Loucy (cell line): ENCODE data around the gene ITGA11.

Experiments used
- EZH2phosphoT487 ChIP-seq: fragments of 200-600 bp; IDR thresholded peaks from 2 replicates; pipeline ENCODE4 v1.6.1; 2018; ENCODE audit warnings: antibody characterized with exemption, mild to moderate bottlenecking, moderate library complexity, borderline replicate concordance
- TF ChIP-seq, protein P1 (sequence below): fragments of 200-600 bp; sonication (generic); conservative IDR thresholded peaks from 2 replicates; pipeline ENCODE4 v1.5.1; 2014; ENCODE audit warnings: mild to moderate bottlenecking, antibody characterized with exemption, low read length

DNA sequence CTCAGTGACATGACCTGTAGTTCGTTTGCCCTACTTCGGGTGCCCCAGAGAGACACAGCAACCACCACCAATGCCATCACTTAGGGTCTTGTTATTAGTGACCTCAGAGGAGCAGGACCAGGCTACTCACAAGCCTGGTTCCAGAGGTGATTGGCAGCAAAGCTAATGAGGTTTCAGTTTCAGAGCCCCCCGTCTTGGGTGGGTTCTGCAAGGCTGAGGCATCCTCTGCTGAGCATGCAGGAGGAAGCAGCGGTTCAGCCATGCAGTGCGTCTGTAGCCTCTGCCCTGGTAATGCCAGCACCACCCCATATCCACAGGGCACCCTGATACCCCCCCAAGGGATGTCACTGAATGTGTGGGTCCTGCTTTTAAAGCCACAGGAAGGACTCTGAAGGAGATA is 39.0 kb upstream of the ITGA11 start:
- TF ChIP-seq, protein P1, sequence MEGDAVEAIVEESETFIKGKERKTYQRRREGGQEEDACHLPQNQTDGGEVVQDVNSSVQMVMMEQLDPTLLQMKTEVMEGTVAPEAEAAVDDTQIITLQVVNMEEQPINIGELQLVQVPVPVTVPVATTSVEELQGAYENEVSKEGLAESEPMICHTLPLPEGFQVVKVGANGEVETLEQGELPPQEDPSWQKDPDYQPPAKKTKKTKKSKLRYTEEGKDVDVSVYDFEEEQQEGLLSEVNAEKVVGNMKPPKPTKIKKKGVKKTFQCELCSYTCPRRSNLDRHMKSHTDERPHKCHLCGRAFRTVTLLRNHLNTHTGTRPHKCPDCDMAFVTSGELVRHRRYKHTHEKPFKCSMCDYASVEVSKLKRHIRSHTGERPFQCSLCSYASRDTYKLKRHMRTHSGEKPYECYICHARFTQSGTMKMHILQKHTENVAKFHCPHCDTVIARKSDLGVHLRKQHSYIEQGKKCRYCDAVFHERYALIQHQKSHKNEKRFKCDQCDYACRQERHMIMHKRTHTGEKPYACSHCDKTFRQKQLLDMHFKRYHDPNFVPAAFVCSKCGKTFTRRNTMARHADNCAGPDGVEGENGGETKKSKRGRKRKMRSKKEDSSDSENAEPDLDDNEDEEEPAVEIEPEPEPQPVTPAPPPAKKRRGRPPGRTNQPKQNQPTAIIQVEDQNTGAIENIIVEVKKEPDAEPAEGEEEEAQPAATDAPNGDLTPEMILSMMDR, result no peak
- TF ChIP-seq EZH2phosphoT487, result no peak
